ENCODE data around the gene CREBL2.
"Not testable (repeated sequence)": the region's sequence is repeated elsewhere in the genome, so short reads cannot be mapped to it uniquely, and the experiment has no call there.

CREBL2 gene

DNA sequence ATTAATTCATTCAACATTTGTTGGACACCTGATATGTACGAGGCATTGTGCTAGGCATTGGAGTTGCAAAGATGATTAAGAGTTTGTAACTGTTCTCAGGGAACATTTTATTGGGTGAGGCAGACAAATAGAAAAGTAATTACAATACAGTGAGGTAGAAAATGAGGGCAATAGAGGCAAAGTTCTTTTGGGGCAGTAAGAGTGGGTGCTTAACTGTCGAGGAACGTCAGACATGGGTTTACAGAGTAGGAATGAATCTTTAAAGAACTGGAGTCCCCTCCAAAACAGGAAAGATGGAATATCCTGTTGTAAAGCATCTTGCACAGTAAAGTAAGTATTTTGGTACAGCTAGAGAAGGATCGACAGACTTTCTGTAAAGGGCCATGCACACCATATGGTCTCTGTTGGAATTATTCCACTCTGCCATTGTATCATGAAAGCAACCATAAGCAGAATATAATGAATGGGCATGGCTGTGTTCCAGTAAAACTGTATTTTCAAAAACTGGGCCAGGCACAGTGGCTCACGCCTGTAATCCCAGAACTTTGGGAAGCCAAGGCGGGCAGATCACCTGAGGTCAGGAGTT lies 9.1 kb downstream of the CREBL2 start:
- 0 out of 2 replicates have a peak, but pooled peaks cover 3% of the 10 kb centered on the region for H3K9me3 ChIP-seq (ENCODE audit: insufficient read depth, low read depth, low read length)
- no peaks in the 10 kb centered on the region for H3K4me1 ChIP-seq (ENCODE audit: insufficient read depth, low read length)
- H3K4me3 ChIP-seq (ENCODE audit: low read length): no peak overlapping the region
- no peak overlapping the region for H3K27ac ChIP-seq (ENCODE audit: low read length)
- no peak overlapping the region for H3K9ac ChIP-seq (ENCODE audit: low read depth, low read length)
- H3K27me3 ChIP-seq (ENCODE audit: insufficient read depth, low read length): no peaks in the 10 kb centered on the region
- no peaks in the 10 kb centered on the region for H3K36me3 ChIP-seq (ENCODE audit: insufficient read depth, low read depth, low read length)

DNA sequence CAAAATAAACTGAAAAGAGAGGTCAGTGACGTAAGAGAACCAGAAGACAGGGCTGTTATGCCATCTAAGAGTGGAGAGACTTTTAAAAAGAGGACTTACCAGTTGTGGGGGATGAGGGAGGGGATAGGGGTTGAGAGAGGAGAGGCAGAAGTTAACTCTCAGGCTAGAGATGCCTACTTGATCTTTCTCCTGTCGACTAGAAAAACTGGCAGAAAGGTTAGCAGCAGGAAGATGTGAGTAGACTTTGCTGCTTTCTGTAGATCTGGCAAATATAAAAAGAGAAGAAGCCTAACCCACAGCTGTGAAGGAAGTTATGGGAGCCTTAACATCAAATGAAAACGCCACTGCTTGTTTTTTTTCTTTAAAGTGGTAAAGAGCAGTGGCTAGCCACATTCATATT lies 10.7 kb downstream of the CREBL2 start:
- no peak overlapping the region for H3K4me3 ChIP-seq (ENCODE audit: low read length)

DNA sequence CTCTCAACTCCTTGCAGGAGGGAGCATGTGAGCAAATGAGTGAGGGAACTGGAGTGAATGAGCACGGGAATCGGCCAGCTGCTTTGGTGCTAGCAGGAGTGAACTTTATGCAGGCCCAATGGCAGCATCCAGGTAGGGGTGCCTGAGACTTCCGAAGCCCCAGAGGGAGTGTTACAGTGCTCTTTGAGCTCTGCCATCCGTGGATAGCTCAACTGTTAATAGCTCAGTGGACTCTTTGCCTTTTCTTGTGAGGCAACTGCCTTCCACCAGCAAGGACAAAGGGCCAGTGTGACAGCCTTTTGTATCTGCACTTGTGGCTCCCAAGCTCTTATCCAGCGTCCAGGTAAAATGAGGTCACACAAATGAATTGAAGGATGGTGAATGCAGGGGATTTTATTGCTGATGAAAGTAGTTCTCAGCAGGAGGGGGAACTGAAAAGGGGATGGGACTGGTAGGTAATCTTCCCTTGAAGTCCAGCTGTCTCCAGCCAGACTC lies 12.9 kb downstream of the CREBL2 start:
- no peak overlapping the region for H3K4me3 ChIP-seq (ENCODE audit: low read length)
- no peak overlapping the region for H3K9ac ChIP-seq (ENCODE audit: low read depth, low read length)
- H3K4me1 ChIP-seq (ENCODE audit: insufficient read depth, low read length): no peaks in the 10 kb centered on the region
- no peak overlapping the region for H3K27ac ChIP-seq (ENCODE audit: low read length)
- H3K36me3 ChIP-seq (ENCODE audit: insufficient read depth, low read depth, low read length): no peaks in the 10 kb centered on the region
- no peaks in the 10 kb centered on the region for H3K27me3 ChIP-seq (ENCODE audit: insufficient read depth, low read length)
- H3K9me3 ChIP-seq (ENCODE audit: insufficient read depth, low read depth, low read length): 0 out of 2 replicates have a peak, but pooled peaks cover 3% of the 10 kb centered on the region

More for the DNA sequence above, 10.7 kb downstream of the CREBL2 start:
- H3K4me1 ChIP-seq (ENCODE audit: insufficient read depth, low read length): no peaks in the 10 kb centered on the region
- no peak overlapping the region for H3K9ac ChIP-seq (ENCODE audit: low read depth, low read length)
- no peaks in the 10 kb centered on the region for H3K27me3 ChIP-seq (ENCODE audit: insufficient read depth, low read length)
- H3K9me3 ChIP-seq (ENCODE audit: insufficient read depth, low read depth, low read length): 0 out of 2 replicates have a peak, but pooled peaks cover 3% of the 10 kb centered on the region
- no peaks in the 10 kb centered on the region for H3K36me3 ChIP-seq (ENCODE audit: insufficient read depth, low read depth, low read length)
- no peak overlapping the region for H3K27ac ChIP-seq (ENCODE audit: low read length)

DNA sequence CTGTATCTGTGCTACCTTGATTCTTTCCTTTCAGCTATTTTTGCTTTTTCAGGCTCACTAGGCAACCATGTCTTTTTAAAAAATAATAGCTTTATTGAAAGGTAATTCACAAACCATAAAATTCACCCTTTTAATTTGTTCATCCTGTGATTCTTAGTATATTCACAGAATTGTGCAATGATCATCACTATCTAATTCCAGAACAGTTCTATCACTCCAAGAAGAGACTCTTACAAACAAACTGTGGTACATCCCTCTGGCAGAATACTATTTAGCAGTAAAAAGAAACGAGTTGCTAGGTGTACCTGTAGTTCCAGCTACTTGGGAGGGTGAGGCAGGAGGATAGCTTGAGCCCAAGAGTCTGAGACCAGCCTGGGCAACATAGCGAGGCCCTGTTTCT lies 14.8 kb downstream of the CREBL2 start:
- Histone ChIP-seq H3K27ac (ENCODE audit: low read length) (no peak overlapping the region), H3K9me3 (ENCODE audit: insufficient read depth, low read depth, low read length) (0 out of 2 replicates have a peak, but pooled peaks cover 3% of the 10 kb centered on the region), H3K9ac (ENCODE audit: low read depth, low read length) (no peak overlapping the region), H3K27me3 (ENCODE audit: insufficient read depth, low read length) (no peaks in the 10 kb centered on the region), H3K4me3 (ENCODE audit: low read length) (no peak overlapping the region), H3K4me1 (ENCODE audit: insufficient read depth, low read length) (no peaks in the 10 kb centered on the region), H3K36me3 (ENCODE audit: insufficient read depth, low read depth, low read length) (no peaks in the 10 kb centered on the region)

DNA sequence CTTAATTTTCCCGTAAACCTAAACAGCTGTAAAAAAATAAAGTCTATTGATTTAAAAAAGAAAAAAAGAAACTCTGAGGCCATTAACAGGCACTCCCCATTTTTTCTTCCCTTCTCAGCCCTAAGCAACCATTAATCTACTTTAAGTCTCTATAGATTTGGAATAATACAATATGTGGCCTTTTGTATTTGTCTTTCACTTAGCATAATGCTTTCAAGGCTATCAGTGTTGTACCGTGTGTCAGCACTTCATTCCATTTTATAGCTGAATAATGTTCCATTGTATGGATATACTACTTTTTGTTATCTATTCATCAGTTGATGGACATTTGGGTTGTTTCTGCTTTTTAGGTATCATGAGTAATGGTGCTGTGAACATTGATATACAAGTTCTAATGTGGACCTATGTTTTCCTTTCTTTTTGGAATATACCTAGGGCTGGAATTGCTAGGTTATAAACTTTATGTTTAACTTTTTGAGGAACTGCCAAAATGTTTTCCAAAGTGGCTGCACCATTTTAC lies 15.7 kb downstream of the CREBL2 start:
- Histone ChIP-seq H3K27ac (ENCODE audit: low read length) (no peak overlapping the region), H3K27me3 (ENCODE audit: insufficient read depth, low read length) (no peaks in the 10 kb centered on the region), H3K9me3 (ENCODE audit: insufficient read depth, low read depth, low read length) (0 out of 2 replicates have a peak, but pooled peaks cover 3% of the 10 kb centered on the region), H3K9ac (ENCODE audit: low read depth, low read length) (no peak overlapping the region), H3K4me3 (ENCODE audit: low read length) (no peak overlapping the region), H3K36me3 (ENCODE audit: insufficient read depth, low read depth, low read length) (no peaks in the 10 kb centered on the region), H3K4me1 (ENCODE audit: insufficient read depth, low read length) (no peaks in the 10 kb centered on the region)

DNA sequence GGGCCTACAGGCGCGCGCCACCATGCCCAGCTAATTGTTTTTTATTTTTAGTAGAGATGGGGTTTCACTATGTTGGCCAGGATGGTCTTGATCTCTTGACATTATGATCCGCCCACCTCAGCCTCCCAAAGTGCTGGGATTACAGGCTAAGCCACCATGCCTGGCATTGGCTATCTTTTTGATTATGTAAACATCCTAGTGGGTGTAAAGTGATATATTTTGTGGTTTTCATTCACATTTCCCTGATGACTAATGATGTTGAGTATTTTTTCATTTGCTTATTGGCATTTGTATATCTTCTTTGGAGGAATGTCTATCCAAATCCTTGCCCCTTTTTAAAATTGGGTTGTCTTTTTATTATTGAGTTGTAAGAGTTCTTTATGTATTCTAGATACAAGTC lies 16.3 kb downstream of the CREBL2 start:
- Histone ChIP-seq H3K4me1 (ENCODE audit: insufficient read depth, low read length) (no peaks in the 10 kb centered on the region), H3K4me3 (ENCODE audit: low read length) (no peak overlapping the region), H3K36me3 (ENCODE audit: insufficient read depth, low read depth, low read length) (no peaks in the 10 kb centered on the region), H3K9me3 (ENCODE audit: insufficient read depth, low read depth, low read length) (0 out of 2 replicates have a peak, but pooled peaks cover 3% of the 10 kb centered on the region), H3K27ac (ENCODE audit: low read length) (no peak overlapping the region), H3K27me3 (ENCODE audit: insufficient read depth, low read length) (no peaks in the 10 kb centered on the region), H3K9ac (ENCODE audit: low read depth, low read length) (no peak overlapping the region)

DNA sequence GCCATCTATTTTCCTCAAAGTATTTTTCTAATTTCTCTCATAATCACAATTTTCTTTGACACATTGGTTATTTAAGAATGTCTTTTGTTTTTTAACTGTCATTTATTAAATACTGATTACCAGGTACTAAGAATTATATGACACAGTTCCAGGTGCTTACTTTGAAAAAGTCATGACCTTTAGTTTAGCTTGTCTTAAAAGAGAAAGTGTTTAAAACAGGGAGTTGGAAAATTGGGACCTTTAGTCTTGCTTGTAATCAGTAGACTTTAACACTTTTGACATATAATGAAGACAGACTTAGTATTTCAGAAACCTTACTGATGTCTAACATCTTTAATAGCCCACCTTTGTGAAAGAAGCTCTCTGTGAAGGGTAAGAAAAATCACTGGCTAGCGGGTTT lies 19.2 kb downstream of the CREBL2 start:
- H3K36me3 ChIP-seq (ENCODE audit: insufficient read depth, low read depth, low read length): 0 out of 2 replicates have a peak, but pooled peaks cover 3% of the 10 kb centered on the region
- no peak overlapping the region for H3K9ac ChIP-seq (ENCODE audit: low read depth, low read length)
- no peak overlapping the region for H3K27ac ChIP-seq (ENCODE audit: low read length)
- no peaks in the 10 kb centered on the region for H3K9me3 ChIP-seq (ENCODE audit: insufficient read depth, low read depth, low read length)
- no peaks in the 10 kb centered on the region for H3K27me3 ChIP-seq (ENCODE audit: insufficient read depth, low read length)
- no peaks in the 10 kb centered on the region for H3K4me1 ChIP-seq (ENCODE audit: insufficient read depth, low read length)
- H3K4me3 ChIP-seq (ENCODE audit: low read length): no peak overlapping the region

DNA sequence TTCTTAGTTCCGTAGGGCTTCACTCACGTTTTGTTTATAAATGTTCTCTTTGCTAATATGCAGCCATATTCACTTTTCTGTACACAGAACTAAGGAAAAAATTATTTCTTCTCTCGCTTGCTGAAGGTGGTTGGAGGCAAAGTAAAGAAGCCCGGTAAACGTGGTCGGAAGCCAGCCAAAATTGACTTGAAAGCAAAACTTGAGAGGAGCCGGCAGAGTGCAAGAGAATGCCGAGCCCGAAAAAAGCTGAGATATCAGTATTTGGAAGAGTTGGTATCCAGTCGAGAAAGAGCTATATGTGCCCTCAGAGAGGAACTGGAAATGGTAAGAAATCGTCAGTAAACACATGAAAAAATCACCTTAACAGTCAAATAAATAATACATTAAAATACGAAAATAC lies 24.0 kb downstream of the CREBL2 start:
- no peak overlapping the region for H3K9ac ChIP-seq (ENCODE audit: low read depth, low read length)
- H3K27me3 ChIP-seq (ENCODE audit: insufficient read depth, low read length): no peaks in the 10 kb centered on the region

DNA sequence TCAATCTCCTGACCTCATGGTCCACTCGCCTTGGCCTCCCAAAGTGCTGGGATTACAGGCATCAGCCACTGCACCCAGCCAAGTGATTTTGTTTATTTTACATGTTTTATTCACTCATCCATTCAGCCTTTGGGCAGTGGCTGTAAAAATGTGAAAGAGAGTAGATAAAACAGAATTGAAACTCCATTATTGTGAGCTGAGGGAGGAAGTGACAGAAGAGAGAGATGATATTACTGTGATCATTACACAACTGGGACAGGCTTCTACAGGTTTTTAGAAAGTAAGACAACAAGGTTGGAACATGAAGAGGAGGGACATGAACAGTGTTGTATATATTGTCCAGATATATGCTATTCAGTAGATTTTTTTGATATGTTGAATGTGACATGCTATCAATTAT lies 25.0 kb downstream of the CREBL2 start:
- Histone ChIP-seq H3K27me3 (ENCODE audit: insufficient read depth, low read length) (no peaks in the 10 kb centered on the region), H3K9me3 (ENCODE audit: insufficient read depth, low read depth, low read length) (peaks cover 7% of the 10 kb centered on the region; the same call in 1 of the 2 replicates), H3K4me1 (ENCODE audit: insufficient read depth, low read length) (no peaks in the 10 kb centered on the region), H3K36me3 (ENCODE audit: insufficient read depth, low read depth, low read length) (peaks cover 21% of the 10 kb centered on the region; the same call in 1 of the 2 replicates), H3K4me3 (ENCODE audit: low read length) (no peak overlapping the region), H3K9ac (ENCODE audit: low read depth, low read length) (no peak overlapping the region), H3K27ac (ENCODE audit: low read length) (no peak overlapping the region)

More for the DNA sequence above, 24.0 kb downstream of the CREBL2 start:
- Histone ChIP-seq H3K9me3 (ENCODE audit: insufficient read depth, low read depth, low read length) (peaks cover 6% of the 10 kb centered on the region; the same call in 1 of the 2 replicates), H3K4me3 (ENCODE audit: low read length) (no peak overlapping the region), H3K4me1 (ENCODE audit: insufficient read depth, low read length) (no peaks in the 10 kb centered on the region), H3K27ac (ENCODE audit: low read length) (no peak overlapping the region), H3K36me3 (ENCODE audit: insufficient read depth, low read depth, low read length) (peaks cover 21% of the 10 kb centered on the region; the same call in 1 of the 2 replicates)

DNA sequence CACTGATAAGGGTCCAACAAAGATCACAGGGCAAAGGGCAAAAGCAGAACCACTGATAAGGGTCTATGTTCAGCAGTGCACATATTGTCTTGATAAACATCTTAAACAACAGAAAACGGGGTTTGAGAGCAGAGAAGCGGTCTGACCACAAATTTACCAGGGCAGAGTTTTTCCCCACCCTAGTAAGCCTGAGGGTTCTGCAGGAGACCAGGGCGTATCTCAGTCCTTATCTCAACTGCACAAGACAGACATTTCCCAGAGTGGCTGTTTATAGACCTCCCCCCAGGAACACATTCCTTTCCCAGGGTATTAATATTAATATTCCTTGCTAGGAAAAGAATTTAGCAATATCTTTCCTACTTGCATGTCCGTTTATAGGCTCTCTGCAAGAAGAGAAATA lies 28.3 kb downstream of the CREBL2 start:
- not testable (repeated sequence) for H3K9me3 ChIP-seq (ENCODE audit: insufficient read depth, low read depth, low read length); H3K27ac ChIP-seq (ENCODE audit: low read length); H3K4me3 ChIP-seq (ENCODE audit: low read length); H3K9ac ChIP-seq (ENCODE audit: low read depth, low read length); H3K27me3 ChIP-seq (ENCODE audit: insufficient read depth, low read length)
- Histone ChIP-seq H3K4me1 (ENCODE audit: insufficient read depth, low read length) (peaks cover 13% of the 10 kb centered on the region; the same call in 1 of the 2 replicates), H3K36me3 (ENCODE audit: insufficient read depth, low read depth, low read length) (peaks cover 25% of the 10 kb centered on the region)

DNA sequence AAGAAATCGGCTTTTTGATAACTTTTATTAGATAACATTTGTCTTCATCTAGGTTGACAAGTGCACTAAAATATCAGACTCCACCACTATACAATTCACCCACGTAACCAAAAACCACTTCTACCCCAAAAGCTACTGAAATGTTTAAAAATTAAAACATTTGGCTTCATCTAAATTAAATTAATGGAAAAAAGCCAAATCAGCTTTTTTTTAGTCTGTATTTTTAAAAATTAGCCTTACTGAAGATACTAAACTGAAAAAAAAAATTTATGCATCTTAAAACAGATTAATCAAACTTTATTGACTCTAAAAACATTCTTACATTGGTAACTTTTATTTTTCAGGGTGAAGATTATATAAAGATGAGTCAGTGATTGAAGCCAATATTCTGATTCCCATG lies 30.0 kb downstream of the CREBL2 start:
- Histone ChIP-seq H3K4me3 (ENCODE audit: low read length) (no peak overlapping the region), H3K9ac (ENCODE audit: low read depth, low read length) (no peak overlapping the region), H3K27me3 (ENCODE audit: insufficient read depth, low read length) (no peaks in the 10 kb centered on the region), H3K36me3 (ENCODE audit: insufficient read depth, low read depth, low read length) (peaks cover 18% of the 10 kb centered on the region), H3K9me3 (ENCODE audit: insufficient read depth, low read depth, low read length) (peaks cover 7% of the 10 kb centered on the region; the same call in 1 of the 2 replicates), H3K27ac (ENCODE audit: low read length) (no peak overlapping the region), H3K4me1 (ENCODE audit: insufficient read depth, low read length) (peaks cover 13% of the 10 kb centered on the region; the same call in 1 of the 2 replicates)

DNA sequence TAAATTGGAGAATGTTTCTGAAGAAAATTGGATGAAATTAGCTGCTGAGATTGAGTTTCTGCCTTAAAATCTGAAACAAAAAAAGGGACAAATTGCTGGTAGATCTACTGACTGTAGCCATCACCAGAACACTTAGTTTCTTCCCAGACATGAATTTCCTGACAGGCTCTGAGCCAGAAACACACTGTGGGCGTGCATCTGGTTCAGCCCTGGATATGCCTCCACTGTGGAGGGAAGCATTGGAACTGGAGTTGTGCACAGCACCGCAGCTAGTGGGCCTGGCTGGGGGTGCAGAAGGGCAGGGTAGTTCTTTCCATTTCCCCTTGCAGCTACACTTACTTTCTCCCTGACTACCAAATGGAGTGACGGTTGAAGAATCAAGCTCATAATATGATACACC lies 31.2 kb downstream of the CREBL2 start:
- no peak overlapping the region for H3K9ac ChIP-seq (ENCODE audit: low read depth, low read length)
- no peaks in the 10 kb centered on the region for H3K27me3 ChIP-seq (ENCODE audit: insufficient read depth, low read length)
- H3K9me3 ChIP-seq (ENCODE audit: insufficient read depth, low read depth, low read length): peaks cover 15% of the 10 kb centered on the region
- H3K27ac ChIP-seq (ENCODE audit: low read length): no peak overlapping the region
- no peak overlapping the region for H3K4me3 ChIP-seq (ENCODE audit: low read length)
- peaks cover 10% of the 10 kb centered on the region for H3K36me3 ChIP-seq (ENCODE audit: insufficient read depth, low read depth, low read length)
- peaks cover 13% of the 10 kb centered on the region; the same call in 1 of the 2 replicates for H3K4me1 ChIP-seq (ENCODE audit: insufficient read depth, low read length)
